Vagina (tissue), 2 donors: Measurements from ENCODE around the gene NELL1. TPM values are rescaled to one million over a fixed set of nuclear protein-coding genes. Genes with fewer than 3 reads are reported as not detected.

ENCODE experiments used
- DNase-seq, 2 donors: peaks; one replicate each; pipeline ENCODE4 v3.0.0-alpha.2; 2017; ENCODE audit errors: extremely low spot score in 2 of 2
- H3K27ac ChIP-seq: fragments of 200-600 bp; sonication (generic); one replicate; pipeline ENCODE4 v1.5.1; 2019
- H3K27me3 ChIP-seq: fragments of 200-600 bp; sonication (generic); one replicate; pipeline ENCODE4 v1.5.1; 2019
- H3K36me3 ChIP-seq, 2 donors: fragments of 200-600 bp; sonication (generic); one replicate each; pipeline ENCODE4 v1.5.1; 2017 to 2019
- H3K4me1 ChIP-seq: fragments of 200-600 bp; sonication (generic); one replicate; pipeline ENCODE4 v1.5.1; 2019
- H3K4me3 ChIP-seq, 2 donors: fragments of 200-600 bp; sonication (generic); 1 replicate in 1 of 2; 2 replicates in 1 of 2; pipeline ENCODE4 v1.5.1; 2016 to 2019
- H3K9me3 ChIP-seq: fragments of 200-600 bp; sonication (generic); one replicate; pipeline ENCODE4 v1.5.1; 2019
- POLR2A ChIP-seq, 2 donors: fragments of 450-650 bp; IDR thresholded peaks; one replicate each; pipeline ENCODE4 v1.6.1; 2017; ENCODE audit warnings: antibody characterized with exemption in 2 of 2, mild to moderate bottlenecking in 2 of 2, moderate library complexity in 2 of 2
- POLR2AphosphoS5 ChIP-seq, 2 donors: sonication (generic); formaldehyde crosslinking; IDR thresholded peaks; one replicate each; pipeline ENCODE4 v1.9.0; 2017; ENCODE audit warnings: antibody characterized with exemption in 2 of 2, mild to moderate bottlenecking in 2 of 2, low read depth in 1 of 2; ENCODE audit not compliant: insufficient read depth in 1 of 2
- intact Hi-C: fragments of 100-400 bp; cut with DNase I; formaldehyde crosslinking; loops from one replicate; pipeline ENCODE4 v1.15.1; 2023
- total RNA-seq: library from RNA; depleted of rRNA; stranded (reverse); fragments of >200 nt; gene quantifications from one replicate; pipeline ENCODE4 v1.2.3, GENCODE V29; 2016
- TF ChIP-seq, protein P1 (sequence below), 3 experiments: fragments of 450-650 bp in 2 of 3; fragments of 200-600 bp in 1 of 3; sonication (generic) in 1 of 3; IDR thresholded peaks; one replicate each; pipeline ENCODE4 v1.5.1; 2017 to 2019; ENCODE audit warnings: antibody characterized with exemption in 3 of 3, mild to moderate bottlenecking in 2 of 3, moderate library complexity in 2 of 3

The NELL1 gene
- total RNA-seq, 1 donor from 2014 or later: 0.49 TPM

DNA sequence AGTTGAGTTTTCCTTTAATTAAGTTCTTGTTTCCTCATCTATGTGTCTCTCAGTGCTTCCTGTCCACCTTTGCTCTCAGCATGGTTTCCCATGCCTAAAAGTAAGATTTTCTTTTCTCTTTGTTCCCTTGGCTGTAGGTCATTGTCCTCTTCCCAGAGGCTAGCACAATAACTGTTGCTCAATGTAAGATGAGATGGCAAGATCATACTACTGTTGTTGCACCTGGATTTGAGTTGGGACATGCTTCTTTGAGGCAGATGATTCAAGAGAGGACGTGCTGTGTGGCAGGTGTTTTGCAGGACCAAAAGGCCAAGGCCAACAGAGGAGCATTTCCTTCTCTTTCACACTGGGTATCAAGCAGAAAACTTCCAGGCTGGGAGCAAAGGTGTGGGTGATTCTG is 11.3 kb upstream of the NELL1 start:
- H3K4me3 ChIP-seq: no peak overlapping the region
- no peaks in the 10 kb centered on the region for H3K36me3 ChIP-seq
- no peaks in the 10 kb centered on the region for H3K9me3 ChIP-seq
- H3K27me3 ChIP-seq: no peaks in the 10 kb centered on the region
- no peak for DNase-seq
- no peaks in the 10 kb centered on the region for H3K4me1 ChIP-seq
- TF ChIP-seq, protein P1, sequence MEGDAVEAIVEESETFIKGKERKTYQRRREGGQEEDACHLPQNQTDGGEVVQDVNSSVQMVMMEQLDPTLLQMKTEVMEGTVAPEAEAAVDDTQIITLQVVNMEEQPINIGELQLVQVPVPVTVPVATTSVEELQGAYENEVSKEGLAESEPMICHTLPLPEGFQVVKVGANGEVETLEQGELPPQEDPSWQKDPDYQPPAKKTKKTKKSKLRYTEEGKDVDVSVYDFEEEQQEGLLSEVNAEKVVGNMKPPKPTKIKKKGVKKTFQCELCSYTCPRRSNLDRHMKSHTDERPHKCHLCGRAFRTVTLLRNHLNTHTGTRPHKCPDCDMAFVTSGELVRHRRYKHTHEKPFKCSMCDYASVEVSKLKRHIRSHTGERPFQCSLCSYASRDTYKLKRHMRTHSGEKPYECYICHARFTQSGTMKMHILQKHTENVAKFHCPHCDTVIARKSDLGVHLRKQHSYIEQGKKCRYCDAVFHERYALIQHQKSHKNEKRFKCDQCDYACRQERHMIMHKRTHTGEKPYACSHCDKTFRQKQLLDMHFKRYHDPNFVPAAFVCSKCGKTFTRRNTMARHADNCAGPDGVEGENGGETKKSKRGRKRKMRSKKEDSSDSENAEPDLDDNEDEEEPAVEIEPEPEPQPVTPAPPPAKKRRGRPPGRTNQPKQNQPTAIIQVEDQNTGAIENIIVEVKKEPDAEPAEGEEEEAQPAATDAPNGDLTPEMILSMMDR (IDR thresholded peaks at IDR 0.05): no peak
- TF ChIP-seq POLR2A (IDR thresholded peaks at IDR 0.05): no peak
- TF ChIP-seq POLR2AphosphoS5 (IDR thresholded peaks at IDR 0.05; ENCODE audit: insufficient read depth in 1 of 2, low read depth in 1 of 2): no peak
- no peak overlapping the region for H3K27ac ChIP-seq
- intact Hi-C loops: no loop called here

DNA sequence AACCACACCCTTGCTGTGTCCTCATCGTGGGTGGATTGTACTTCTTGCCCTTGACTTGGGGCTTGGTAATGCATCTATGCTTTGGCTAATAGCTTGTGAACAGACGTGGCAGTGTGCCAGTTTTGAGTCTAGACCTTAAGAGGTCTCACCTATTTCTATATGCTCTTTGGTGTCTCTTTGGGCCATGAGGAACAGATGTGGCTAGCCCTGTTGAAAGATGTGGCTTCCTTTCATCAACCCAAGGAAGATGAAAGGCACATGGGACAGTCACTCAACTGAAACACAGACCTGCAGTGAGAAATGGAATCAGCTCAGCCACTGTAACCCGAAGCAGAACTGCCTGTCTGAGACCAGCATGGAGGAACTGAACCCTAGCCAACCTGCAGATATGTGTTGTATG is 7.9 kb upstream of the NELL1 start:
- Histone ChIP-seq H3K4me1 (no peaks in the 10 kb centered on the region), H3K36me3 (no peaks in the 10 kb centered on the region), H3K27me3 (no peaks in the 10 kb centered on the region), H3K27ac (no peak overlapping the region), H3K9me3 (no peaks in the 10 kb centered on the region), H3K4me3 (no peak overlapping the region)
- TF ChIP-seq POLR2A (IDR thresholded peaks at IDR 0.05) (no peak), POLR2AphosphoS5 (IDR thresholded peaks at IDR 0.05; ENCODE audit: insufficient read depth in 1 of 2, low read depth in 1 of 2) (no peak)
- TF ChIP-seq, protein P1 (IDR thresholded peaks at IDR 0.05): no peak
- DNase-seq: peak in 1 of 2 donors; percentile 56
- intact Hi-C loops: no loop called here

DNA sequence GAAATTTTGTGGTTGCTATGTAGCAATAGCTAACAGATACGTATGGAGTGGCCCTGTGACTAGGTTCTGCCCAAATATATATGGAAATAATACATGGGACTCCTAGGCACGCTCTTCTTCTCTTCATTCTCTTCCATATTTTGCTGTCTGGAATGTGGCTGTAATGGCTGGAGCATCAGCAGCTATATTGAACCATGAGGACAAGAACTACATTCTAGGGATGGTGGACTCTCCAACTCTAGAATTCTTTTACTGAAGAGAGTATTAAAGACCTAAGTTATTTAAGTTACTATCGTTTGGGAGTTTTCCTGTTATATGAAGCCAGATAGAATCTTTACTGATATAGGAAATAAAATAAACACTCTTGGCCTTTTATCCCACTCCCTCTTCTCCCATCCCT is 7.5 kb upstream of the NELL1 start:
- no peak for TF ChIP-seq POLR2A (IDR thresholded peaks at IDR 0.05)
- TF ChIP-seq, protein P1 (IDR thresholded peaks at IDR 0.05): no peak
- no peak for TF ChIP-seq POLR2AphosphoS5 (IDR thresholded peaks at IDR 0.05; ENCODE audit: insufficient read depth in 1 of 2, low read depth in 1 of 2)
- no peaks in the 10 kb centered on the region for H3K4me1 ChIP-seq
- H3K36me3 ChIP-seq: no peaks in the 10 kb centered on the region
- H3K27ac ChIP-seq: no peak overlapping the region
- intact Hi-C loops: no loop called here
- no peaks in the 10 kb centered on the region for H3K27me3 ChIP-seq
- no peak overlapping the region for H3K4me3 ChIP-seq
- H3K9me3 ChIP-seq: no peaks in the 10 kb centered on the region
- no peak for DNase-seq

DNA sequence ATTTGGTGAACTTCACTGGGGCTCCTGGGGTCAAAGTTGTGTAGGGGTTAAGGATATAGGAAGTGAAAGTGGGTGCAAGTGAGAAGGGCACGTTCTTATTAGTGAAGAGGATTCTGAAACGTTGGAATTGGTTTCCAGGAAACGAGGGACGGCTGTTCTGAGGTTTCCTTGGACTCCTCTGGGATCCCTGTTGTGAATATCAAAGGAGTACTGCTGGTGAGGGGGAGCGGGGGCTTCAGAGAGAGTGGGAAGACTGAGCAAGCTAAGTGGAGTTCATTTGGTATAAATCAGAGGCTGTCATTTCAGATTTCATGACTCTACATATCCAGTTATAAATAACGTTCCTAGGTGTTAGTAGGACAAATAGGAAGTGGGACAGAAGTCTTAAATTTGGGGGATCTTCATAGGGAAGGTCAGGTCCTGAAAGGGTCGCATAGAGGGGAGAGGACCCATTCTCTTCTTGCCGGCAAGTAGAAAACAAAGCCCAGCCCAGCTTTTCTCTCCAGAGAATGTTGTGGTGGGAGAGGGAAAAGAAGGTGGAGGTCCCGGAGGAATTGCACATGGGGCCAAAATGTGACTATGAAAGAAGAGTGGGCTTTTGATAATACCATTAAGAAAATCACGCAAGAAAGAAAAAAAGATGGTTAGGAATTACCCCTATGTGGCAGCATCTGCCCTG is 1.1 kb upstream of the NELL1 start:
- DNase-seq: no peak
- Histone ChIP-seq H3K4me3 (no peak overlapping the region), H3K36me3 (no peaks in the 10 kb centered on the region)

More for the DNA sequence above, 1.1 kb upstream of the NELL1 start:
- intact Hi-C loops: no loop called here
- Histone ChIP-seq H3K4me1 (no peaks in the 10 kb centered on the region), H3K27ac (no peak overlapping the region), H3K27me3 (no peaks in the 10 kb centered on the region), H3K9me3 (no peaks in the 10 kb centered on the region)
- TF ChIP-seq, protein P1 (IDR thresholded peaks at IDR 0.05): no peak
- TF ChIP-seq POLR2AphosphoS5 (IDR thresholded peaks at IDR 0.05; ENCODE audit: insufficient read depth in 1 of 2, low read depth in 1 of 2) (no peak), POLR2A (IDR thresholded peaks at IDR 0.05) (no peak)
